HEK293T (cell line): ENCODE results near the gene CCDC51.

ENCODE experiments used
- NFRKB ChIP-seq: fragments of 450-650 bp; IDR thresholded peaks from 2 replicates; pipeline ENCODE4 v1.6.1; 2016; ENCODE audit warnings: mild to moderate bottlenecking, moderate library complexity
- TARDBP ChIP-seq: fragments of 450-650 bp; IDR thresholded peaks from 2 replicates; pipeline ENCODE4 v1.6.1; 2016

DNA sequence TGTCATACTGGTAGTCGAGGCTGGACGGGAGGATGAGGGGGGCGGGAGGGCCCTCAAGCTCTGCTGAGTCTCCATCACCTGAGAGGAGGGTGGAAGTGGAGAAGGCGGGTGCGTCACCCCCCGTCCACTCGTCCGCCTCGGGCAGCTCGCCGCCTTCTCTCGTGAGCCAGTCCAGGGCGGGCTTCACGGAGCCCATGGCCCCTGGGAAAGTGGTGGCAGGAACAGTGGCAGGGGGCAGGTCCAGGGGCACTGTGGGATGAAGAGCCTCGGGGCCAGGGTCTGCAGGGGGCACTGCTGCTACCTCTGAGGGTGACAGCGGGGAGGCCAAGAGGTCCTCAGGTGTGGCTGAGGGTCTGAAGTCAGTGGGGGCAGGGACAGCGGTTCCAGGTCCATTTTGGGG, 20.3 kb downstream of the CCDC51 start:
- TF ChIP-seq TARDBP (no peak), NFRKB (no peak)
